WERI-Rb-1 (cell line): ENCODE data around the gene OR5A1.

Source experiments
- DNase-seq: peaks from one replicate; pipeline ENCODE4 v3.0.0-alpha.2; 2020
- H3K27ac ChIP-seq: fragments of 250-450 bp; sonication (Bioruptor Pico); 2 replicates; pipeline ENCODE4 v1.5.1; 2020; ENCODE audit warnings: mild to moderate bottlenecking, moderate library complexity
- H3K27me3 ChIP-seq: fragments of 250-450 bp; sonication (Bioruptor Pico); 2 replicates; pipeline ENCODE4 v1.5.1; 2021; ENCODE audit warnings: mild to moderate bottlenecking, low read depth, moderate library complexity; ENCODE audit not compliant: insufficient read depth, severe bottlenecking
- H3K36me3 ChIP-seq: fragments of 250-450 bp; sonication (Bioruptor Pico); 2 replicates; pipeline ENCODE4 v1.5.1; 2020; ENCODE audit warnings: mild to moderate bottlenecking, moderate library complexity
- H3K4me3 ChIP-seq: 2 replicates; pipeline ENCODE4 v1.5.1; 2011; ENCODE audit warnings: low read depth, mild to moderate bottlenecking, control low read depth, low read length
- H3K9me3 ChIP-seq: fragments of 250-450 bp; sonication (Bioruptor Pico); 2 replicates; pipeline ENCODE4 v1.5.1; 2021; ENCODE audit warnings: mild to moderate bottlenecking, moderate library complexity; ENCODE audit not compliant: severe bottlenecking
- TF ChIP-seq, protein P1 (sequence below): IDR thresholded peaks from 2 replicates; pipeline ENCODE4 v1.5.1; 2011; ENCODE audit warnings: low read depth, mild to moderate bottlenecking, control low read depth, inconsistent platforms, low read length

OR5A1 gene

DNA sequence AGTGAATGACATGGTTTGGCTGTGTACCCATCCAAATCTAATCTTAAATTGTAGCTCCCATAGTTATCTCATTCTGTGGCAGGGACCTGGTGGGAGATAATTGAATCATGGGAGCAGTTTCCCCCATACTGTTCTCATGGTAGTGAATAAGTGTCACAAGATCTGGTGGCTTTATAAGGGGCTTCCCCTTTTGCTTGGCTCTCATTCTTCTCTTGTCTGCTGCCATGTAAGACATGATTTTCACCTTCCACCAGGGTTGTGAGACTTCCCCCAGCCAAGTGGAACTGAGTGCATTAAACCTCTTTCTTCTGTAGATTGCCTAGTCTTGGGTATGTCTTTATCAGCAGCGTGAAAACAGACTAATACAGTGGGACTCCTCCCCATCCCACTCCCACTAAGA, 21.2 kb upstream of the OR5A1 start:
- DNase-seq, result no peak
- Histone ChIP-seq H3K4me3 (no peak overlapping the region), H3K27me3 (peaks cover 12% of the 10 kb centered on the region), H3K9me3 (no peaks in the 10 kb centered on the region), H3K36me3 (no peaks in the 10 kb centered on the region), H3K27ac (no peak overlapping the region)
- TF ChIP-seq, protein P1, sequence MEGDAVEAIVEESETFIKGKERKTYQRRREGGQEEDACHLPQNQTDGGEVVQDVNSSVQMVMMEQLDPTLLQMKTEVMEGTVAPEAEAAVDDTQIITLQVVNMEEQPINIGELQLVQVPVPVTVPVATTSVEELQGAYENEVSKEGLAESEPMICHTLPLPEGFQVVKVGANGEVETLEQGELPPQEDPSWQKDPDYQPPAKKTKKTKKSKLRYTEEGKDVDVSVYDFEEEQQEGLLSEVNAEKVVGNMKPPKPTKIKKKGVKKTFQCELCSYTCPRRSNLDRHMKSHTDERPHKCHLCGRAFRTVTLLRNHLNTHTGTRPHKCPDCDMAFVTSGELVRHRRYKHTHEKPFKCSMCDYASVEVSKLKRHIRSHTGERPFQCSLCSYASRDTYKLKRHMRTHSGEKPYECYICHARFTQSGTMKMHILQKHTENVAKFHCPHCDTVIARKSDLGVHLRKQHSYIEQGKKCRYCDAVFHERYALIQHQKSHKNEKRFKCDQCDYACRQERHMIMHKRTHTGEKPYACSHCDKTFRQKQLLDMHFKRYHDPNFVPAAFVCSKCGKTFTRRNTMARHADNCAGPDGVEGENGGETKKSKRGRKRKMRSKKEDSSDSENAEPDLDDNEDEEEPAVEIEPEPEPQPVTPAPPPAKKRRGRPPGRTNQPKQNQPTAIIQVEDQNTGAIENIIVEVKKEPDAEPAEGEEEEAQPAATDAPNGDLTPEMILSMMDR, result no peak

DNA sequence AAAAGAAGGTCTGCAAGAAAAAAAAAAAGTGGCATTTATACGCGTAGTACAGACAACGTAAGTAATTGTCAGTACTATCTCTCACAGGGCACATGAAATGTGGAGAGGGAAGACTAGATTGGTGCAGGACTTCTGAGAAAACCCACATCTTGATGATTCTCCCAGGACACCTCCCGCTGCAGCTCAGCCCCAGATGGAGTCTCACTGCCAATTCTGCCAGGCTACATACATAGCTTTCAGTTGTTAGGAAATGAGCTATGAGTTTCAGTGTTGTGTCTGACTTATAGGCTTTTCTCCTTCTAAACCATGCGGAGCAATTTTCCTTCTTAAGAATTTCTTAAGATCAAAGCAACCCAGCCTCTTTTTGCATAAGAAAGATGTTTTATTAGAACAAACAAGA, 19.7 kb upstream of the OR5A1 start:
- no peak for DNase-seq
- H3K27ac ChIP-seq, result no peak overlapping the region
- H3K4me3 ChIP-seq, result no peak overlapping the region
- TF ChIP-seq, protein P1, result no peak
- no peaks in the 10 kb centered on the region for H3K9me3 ChIP-seq
- peaks cover 4% of the 10 kb centered on the region for H3K27me3 ChIP-seq
- no peaks in the 10 kb centered on the region for H3K36me3 ChIP-seq

DNA sequence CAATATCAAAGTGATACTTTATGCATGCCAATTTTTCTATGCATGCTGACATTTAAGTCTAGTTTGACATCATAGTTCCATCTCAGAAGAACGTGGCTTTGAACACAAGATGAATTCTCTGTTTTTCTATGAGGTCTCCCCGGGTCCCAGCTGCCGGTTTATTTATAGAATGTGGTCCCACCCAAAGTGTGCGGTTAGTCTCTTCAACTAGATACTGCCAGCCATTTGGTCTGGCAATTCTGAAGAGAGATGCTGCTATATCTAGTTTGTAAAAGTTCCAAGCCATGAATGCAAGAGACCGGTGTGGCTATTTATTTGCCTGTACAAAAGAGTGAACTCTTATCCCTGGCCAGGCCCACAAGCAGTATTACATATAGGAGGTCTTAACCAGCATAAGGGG, 19.2 kb upstream of the OR5A1 start:
- Histone ChIP-seq H3K36me3 (no peaks in the 10 kb centered on the region), H3K27me3 (peaks cover 4% of the 10 kb centered on the region), H3K4me3 (no peak overlapping the region), H3K27ac (no peak overlapping the region), H3K9me3 (no peaks in the 10 kb centered on the region)
- TF ChIP-seq, protein P1, result no peak
- no peak for DNase-seq

DNA sequence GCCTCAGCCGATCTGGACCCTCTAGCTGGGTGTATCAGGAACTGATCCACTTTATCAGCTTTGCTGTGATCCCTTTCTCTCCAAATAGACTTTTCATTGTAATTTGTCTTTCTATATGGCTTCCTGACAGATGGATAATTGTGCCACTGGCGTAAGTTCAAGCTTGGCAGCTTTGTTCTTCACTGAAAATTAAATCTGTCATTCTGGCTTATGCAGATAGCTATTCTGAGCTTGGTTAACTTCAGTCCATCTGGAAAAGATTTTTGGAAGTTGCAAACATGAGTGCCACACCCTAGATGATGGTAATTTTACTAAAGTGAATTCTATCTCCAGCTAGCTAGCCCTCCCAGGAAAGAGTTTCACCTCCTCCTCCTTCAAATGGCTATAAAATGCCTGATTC, 18.1 kb upstream of the OR5A1 start:
- Histone ChIP-seq H3K36me3 (no peaks in the 10 kb centered on the region), H3K9me3 (no peaks in the 10 kb centered on the region), H3K4me3 (no peak overlapping the region), H3K27ac (no peak overlapping the region), H3K27me3 (peaks cover 4% of the 10 kb centered on the region)
- TF ChIP-seq, protein P1, result no peak
- DNase-seq, result no peak

DNA sequence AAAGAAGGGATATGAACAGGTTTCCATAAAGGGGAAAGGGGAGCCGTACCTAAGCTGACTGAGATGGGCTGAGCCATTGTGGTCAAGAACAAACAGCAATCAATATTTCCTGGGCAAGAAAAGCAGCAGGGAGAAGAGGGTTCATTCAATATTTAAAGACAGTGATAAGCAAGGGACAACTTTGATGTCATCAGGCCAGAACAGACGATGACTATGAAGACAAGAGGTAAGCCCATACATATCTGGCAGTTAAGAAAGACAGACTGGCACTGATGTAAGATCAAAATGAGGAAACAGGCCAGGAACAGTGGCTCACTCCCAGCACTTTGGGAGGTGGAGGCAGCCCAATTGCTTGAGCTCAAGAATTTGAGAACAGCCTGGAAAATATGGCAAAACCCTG, 12.4 kb upstream of the OR5A1 start:
- Histone ChIP-seq H3K36me3 (no peaks in the 10 kb centered on the region), H3K9me3 (no peaks in the 10 kb centered on the region), H3K27ac (no peak overlapping the region), H3K27me3 (peaks cover 2% of the 10 kb centered on the region), H3K4me3 (no peak overlapping the region)
- no peak for DNase-seq
- TF ChIP-seq, protein P1, result no peak

DNA sequence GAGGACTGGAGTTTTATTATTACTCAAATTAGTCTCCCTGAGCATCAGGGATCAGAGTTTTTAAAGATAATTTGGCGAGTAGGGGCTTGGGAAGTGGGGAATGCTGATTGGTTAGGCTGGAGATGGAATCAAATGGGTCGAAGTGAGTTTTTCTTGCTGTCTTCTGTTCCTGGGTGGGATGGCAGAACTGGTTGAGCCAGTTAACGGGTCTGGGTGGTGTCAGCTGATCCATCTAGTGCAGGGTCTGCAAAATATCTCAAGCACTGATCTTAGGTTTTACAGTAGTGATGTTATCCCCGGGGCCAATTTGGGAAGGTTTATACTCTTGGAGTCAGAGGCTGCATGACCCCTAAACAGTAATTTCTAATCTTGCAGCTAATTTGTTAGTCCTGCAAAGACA, 11.1 kb upstream of the OR5A1 start:
- Histone ChIP-seq H3K27ac (no peak overlapping the region), H3K9me3 (no peaks in the 10 kb centered on the region), H3K27me3 (peaks cover 2% of the 10 kb centered on the region), H3K36me3 (no peaks in the 10 kb centered on the region), H3K4me3 (no peak overlapping the region)
- TF ChIP-seq, protein P1, result no peak
- no peak for DNase-seq
